Ovary (tissue), 3 donors: ENCODE data around the gene ANTXR1.

Experiments used
- EP300 ChIP-seq: sonication (generic); formaldehyde crosslinking; IDR thresholded peaks from one replicate; pipeline ENCODE4 v1.6.1; 2017; ENCODE audit warnings: antibody characterized with exemption
- POLR2A ChIP-seq: fragments of 450-650 bp; IDR thresholded peaks from one replicate; pipeline ENCODE4 v1.6.1; 2017; ENCODE audit warnings: antibody characterized with exemption, mild to moderate bottlenecking, moderate library complexity
- TF ChIP-seq, protein P1 (sequence below), 3 donors: fragments of 450-650 bp in 2 of 3; fragments of 200-600 bp in 1 of 3; IDR thresholded peaks; one replicate each; pipeline versions ENCODE4 v1.5.1 to v1.8.0; 2016 to 2022; ENCODE audit warnings: antibody characterized with exemption in 3 of 3, mild to moderate bottlenecking in 1 of 3
- donor health status: DM: no; HTN: no; CAD: no.

DNA sequence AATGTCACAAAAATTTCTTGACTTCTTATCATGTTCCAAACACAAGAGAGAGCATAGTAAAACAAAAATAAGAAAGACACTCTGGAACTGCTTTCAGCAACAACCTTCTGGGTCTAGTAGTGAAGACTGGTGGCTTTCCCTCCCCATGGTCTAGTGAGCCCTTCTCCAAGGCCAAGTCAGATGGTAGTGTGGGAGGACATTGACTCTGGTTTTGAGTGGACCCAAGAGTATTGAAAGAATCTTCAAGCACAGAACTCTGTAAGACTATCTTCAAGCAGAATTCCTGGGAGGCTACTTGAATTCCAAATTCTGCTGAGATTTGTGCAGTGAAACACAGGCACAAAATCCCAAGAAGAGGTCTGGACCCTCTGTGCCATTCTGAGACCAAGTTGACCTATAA, 21.1 kb downstream of the ANTXR1 start:
- TF ChIP-seq, protein P1, sequence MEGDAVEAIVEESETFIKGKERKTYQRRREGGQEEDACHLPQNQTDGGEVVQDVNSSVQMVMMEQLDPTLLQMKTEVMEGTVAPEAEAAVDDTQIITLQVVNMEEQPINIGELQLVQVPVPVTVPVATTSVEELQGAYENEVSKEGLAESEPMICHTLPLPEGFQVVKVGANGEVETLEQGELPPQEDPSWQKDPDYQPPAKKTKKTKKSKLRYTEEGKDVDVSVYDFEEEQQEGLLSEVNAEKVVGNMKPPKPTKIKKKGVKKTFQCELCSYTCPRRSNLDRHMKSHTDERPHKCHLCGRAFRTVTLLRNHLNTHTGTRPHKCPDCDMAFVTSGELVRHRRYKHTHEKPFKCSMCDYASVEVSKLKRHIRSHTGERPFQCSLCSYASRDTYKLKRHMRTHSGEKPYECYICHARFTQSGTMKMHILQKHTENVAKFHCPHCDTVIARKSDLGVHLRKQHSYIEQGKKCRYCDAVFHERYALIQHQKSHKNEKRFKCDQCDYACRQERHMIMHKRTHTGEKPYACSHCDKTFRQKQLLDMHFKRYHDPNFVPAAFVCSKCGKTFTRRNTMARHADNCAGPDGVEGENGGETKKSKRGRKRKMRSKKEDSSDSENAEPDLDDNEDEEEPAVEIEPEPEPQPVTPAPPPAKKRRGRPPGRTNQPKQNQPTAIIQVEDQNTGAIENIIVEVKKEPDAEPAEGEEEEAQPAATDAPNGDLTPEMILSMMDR (IDR thresholded peaks at IDR 0.05) = no peak
- TF ChIP-seq POLR2A = no peak
- no peak for TF ChIP-seq EP300
